ENCODE results near the gene PTPRZ1. TPM values are rescaled to one million over a fixed set of nuclear protein-coding genes. Genes with fewer than 3 reads are reported as not detected.
A peak's percentile ranks its signal among the peaks of the same experiment; 100 is the strongest.

The PTPRZ1 gene
- total RNA-seq, 2 donors from 2014 or later = 5.1 to 11.7 TPM

- Histone ChIP-seq H3K4me1 (ENCODE audit: control insufficient read depth in 1 of 2, low read depth in 2 of 2) (peaks cover 23 to 27% of the 10 kb centered on the region in 2 donors), H3K4me3 (no peak overlapping the region), H3K36me3 (no peaks in the 10 kb centered on the region), H3K27me3 (replicated peaks; ENCODE audit: insufficient read depth) (no peaks in the 10 kb centered on the region), H3K9me3 (no peaks in the 10 kb centered on the region), H3K27ac (peak overlapping the region in 1 of 2 donors; percentile 2)
- DNase-seq (ENCODE audit: low spot score) = no peak
- no peak for ATAC-seq (ENCODE audit: insufficient number of reproducible peaks, low FRiP score, low read depth)
- TF ChIP-seq, protein P1, sequence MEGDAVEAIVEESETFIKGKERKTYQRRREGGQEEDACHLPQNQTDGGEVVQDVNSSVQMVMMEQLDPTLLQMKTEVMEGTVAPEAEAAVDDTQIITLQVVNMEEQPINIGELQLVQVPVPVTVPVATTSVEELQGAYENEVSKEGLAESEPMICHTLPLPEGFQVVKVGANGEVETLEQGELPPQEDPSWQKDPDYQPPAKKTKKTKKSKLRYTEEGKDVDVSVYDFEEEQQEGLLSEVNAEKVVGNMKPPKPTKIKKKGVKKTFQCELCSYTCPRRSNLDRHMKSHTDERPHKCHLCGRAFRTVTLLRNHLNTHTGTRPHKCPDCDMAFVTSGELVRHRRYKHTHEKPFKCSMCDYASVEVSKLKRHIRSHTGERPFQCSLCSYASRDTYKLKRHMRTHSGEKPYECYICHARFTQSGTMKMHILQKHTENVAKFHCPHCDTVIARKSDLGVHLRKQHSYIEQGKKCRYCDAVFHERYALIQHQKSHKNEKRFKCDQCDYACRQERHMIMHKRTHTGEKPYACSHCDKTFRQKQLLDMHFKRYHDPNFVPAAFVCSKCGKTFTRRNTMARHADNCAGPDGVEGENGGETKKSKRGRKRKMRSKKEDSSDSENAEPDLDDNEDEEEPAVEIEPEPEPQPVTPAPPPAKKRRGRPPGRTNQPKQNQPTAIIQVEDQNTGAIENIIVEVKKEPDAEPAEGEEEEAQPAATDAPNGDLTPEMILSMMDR (IDR thresholded peaks at IDR 0.05) = no peak
Observed at GRCh38 chr7:121862591-121862990, 10.4 kb upstream of the PTPRZ1 start.

- Histone ChIP-seq H3K27ac (no peak overlapping the region), H3K9me3 (no peaks in the 10 kb centered on the region), H3K4me3 (no peak overlapping the region), H3K4me1 (ENCODE audit: control insufficient read depth in 1 of 2, low read depth in 2 of 2) (peaks cover 0 to 19% of the 10 kb centered on the region in 2 donors), H3K36me3 (no peaks in the 10 kb centered on the region), H3K27me3 (replicated peaks; ENCODE audit: insufficient read depth) (no peaks in the 10 kb centered on the region)
- no peak for DNase-seq (ENCODE audit: low spot score)
- TF ChIP-seq, protein P1 (IDR thresholded peaks at IDR 0.05) = no peak
- ATAC-seq (ENCODE audit: insufficient number of reproducible peaks, low FRiP score, low read depth) = no peak
Observed at GRCh38 chr7:121871188-121871587, 1.8 kb upstream of the PTPRZ1 start.

GRCh38 chr7:121873289-121874194 is 581 bp downstream of the PTPRZ1 start:
- H3K9me3 ChIP-seq = no peaks in the 10 kb centered on the region
- peak overlapping the region; percentile 83 for H3K4me3 ChIP-seq
- H3K27me3 ChIP-seq (replicated peaks; ENCODE audit: insufficient read depth) = no peaks in the 10 kb centered on the region
- no peak overlapping the region for H3K27ac ChIP-seq
- TF ChIP-seq, protein P1 (IDR thresholded peaks at IDR 0.05) = no peak
- peaks cover 0 to 19% of the 10 kb centered on the region in 2 donors for H3K4me1 ChIP-seq (ENCODE audit: control insufficient read depth in 1 of 2, low read depth in 2 of 2)
- no peak for DNase-seq (ENCODE audit: low spot score)
- H3K36me3 ChIP-seq = no peaks in the 10 kb centered on the region
- no peak for ATAC-seq (ENCODE audit: insufficient number of reproducible peaks, low FRiP score, low read depth)

GRCh38 chr7:121874298-121874697 is 1.3 kb downstream of the PTPRZ1 start:
- no peaks in the 10 kb centered on the region for H3K27me3 ChIP-seq (replicated peaks; ENCODE audit: insufficient read depth)
- no peaks in the 10 kb centered on the region for H3K36me3 ChIP-seq
- TF ChIP-seq, protein P1 (IDR thresholded peaks at IDR 0.05) = no peak
- peak overlapping the region; percentile 83 for H3K4me3 ChIP-seq
- no peak overlapping the region for H3K27ac ChIP-seq
- no peaks in the 10 kb centered on the region for H3K9me3 ChIP-seq
- peaks cover 0 to 19% of the 10 kb centered on the region in 2 donors for H3K4me1 ChIP-seq (ENCODE audit: control insufficient read depth in 1 of 2, low read depth in 2 of 2)
- ATAC-seq (ENCODE audit: insufficient number of reproducible peaks, low FRiP score, low read depth) (no peak), DNase-seq (ENCODE audit: low spot score) (no peak)

- TF ChIP-seq, protein P1 (IDR thresholded peaks at IDR 0.05) = no peak
- Histone ChIP-seq H3K9me3 (no peaks in the 10 kb centered on the region), H3K4me1 (ENCODE audit: control insufficient read depth in 1 of 2, low read depth in 2 of 2) (peaks cover 0 to 19% of the 10 kb centered on the region in 2 donors), H3K27ac (no peak overlapping the region), H3K4me3 (no peak overlapping the region), H3K36me3 (no peaks in the 10 kb centered on the region), H3K27me3 (replicated peaks; ENCODE audit: insufficient read depth) (no peaks in the 10 kb centered on the region)
- no peak for DNase-seq (ENCODE audit: low spot score)
- ATAC-seq (ENCODE audit: insufficient number of reproducible peaks, low FRiP score, low read depth) = no peak
Observed at GRCh38 chr7:121875203-121875602, 2.2 kb downstream of the PTPRZ1 start.

All from thoracic aorta (tissue), 2 donors.